CD4-positive, alpha-beta T cell treated with Interleukin-1 beta for 1 hour (primary cell): ENCODE data around the gene PRMT6.
A peak's percentile ranks its signal among the peaks of the same experiment; 100 is the strongest.
"Not testable (repeated sequence)": the region's sequence is repeated elsewhere in the genome, so short reads cannot be mapped to it uniquely, and the experiment has no call there.

ENCODE experiments used
- DNase-seq, 2 donors: peaks; one replicate each; pipeline ENCODE4 v3.0.0-alpha.2; 2020 to 2022

Gene PRMT6

GRCh38 chr1:107056426-107057196 is at the start of gene PRMT6:
TSS of gene PRMT6 (plus strand) at chr1:107056674. CDS start at chr1:107056716, 42 bp downstream.
- peak; percentile 76 to 82 for DNase-seq

- no peak for DNase-seq
Measured at GRCh38 chr1:107009281-107009680, 47.2 kb upstream of the PRMT6 start.

GRCh38 chr1:107010582-107010981 is 45.9 kb upstream of the PRMT6 start:
- no peak for DNase-seq

- no peak for DNase-seq
Measured at GRCh38 chr1:107016376-107016978, 40.0 kb upstream of the PRMT6 start.

- no peak for DNase-seq
Measured at GRCh38 chr1:107018445-107018844, 38.0 kb upstream of the PRMT6 start.

GRCh38 chr1:107019166-107019565 is 37.3 kb upstream of the PRMT6 start:
- DNase-seq, result no peak

- not testable (repeated sequence) for DNase-seq
Measured at GRCh38 chr1:107038874-107039273, 17.6 kb upstream of the PRMT6 start.

GRCh38 chr1:107044310-107045220 is 11.9 kb upstream of the PRMT6 start:
- DNase-seq, result not testable (repeated sequence)

- DNase-seq, result no peak
Measured at GRCh38 chr1:107047602-107048001, 8.9 kb upstream of the PRMT6 start.

- no peak for DNase-seq
Measured at GRCh38 chr1:107048241-107048640, 8.2 kb upstream of the PRMT6 start.

- no peak for DNase-seq
Measured at GRCh38 chr1:107051266-107051665, 5.2 kb upstream of the PRMT6 start.

- DNase-seq, result not testable (repeated sequence)
Measured at GRCh38 chr1:107055919-107056425, 502 bp upstream of the PRMT6 start.

GRCh38 chr1:107057197-107058133 is 991 bp downstream of the PRMT6 start:
- peak; percentile 7 to 12 for DNase-seq

GRCh38 chr1:107058245-107059032 is 2.0 kb downstream of the PRMT6 start:
- DNase-seq, result no peak

- no peak for DNase-seq
Measured at GRCh38 chr1:107061886-107062285, 5.4 kb downstream of the PRMT6 start.

- DNase-seq, result no peak
Measured at GRCh38 chr1:107073493-107073892, 17.0 kb downstream of the PRMT6 start.

GRCh38 chr1:107076841-107077240 is 20.4 kb downstream of the PRMT6 start:
- DNase-seq, result no peak

- no peak for DNase-seq
Measured at GRCh38 chr1:107079249-107079648, 22.8 kb downstream of the PRMT6 start.

- no peak for DNase-seq
Measured at GRCh38 chr1:107081102-107081501, 24.6 kb downstream of the PRMT6 start.

GRCh38 chr1:107091418-107091817 is 34.9 kb downstream of the PRMT6 start:
- DNase-seq, result no peak

- not testable (repeated sequence) for DNase-seq
Measured at GRCh38 chr1:107093395-107093794, 36.9 kb downstream of the PRMT6 start.
